HG02884 (cell line): Measurements from ENCODE around the gene PPP1R3D.

Experiments used
- ATAC-seq: cut with Tn5 transposase; IDR thresholded peaks from one replicate; pipeline ENCODE4 v1.9.1; 2021; ENCODE audit warnings: mild to moderate bottlenecking, moderate library complexity; ENCODE audit not compliant: unreplicated experiment

Gene PPP1R3D

DNA sequence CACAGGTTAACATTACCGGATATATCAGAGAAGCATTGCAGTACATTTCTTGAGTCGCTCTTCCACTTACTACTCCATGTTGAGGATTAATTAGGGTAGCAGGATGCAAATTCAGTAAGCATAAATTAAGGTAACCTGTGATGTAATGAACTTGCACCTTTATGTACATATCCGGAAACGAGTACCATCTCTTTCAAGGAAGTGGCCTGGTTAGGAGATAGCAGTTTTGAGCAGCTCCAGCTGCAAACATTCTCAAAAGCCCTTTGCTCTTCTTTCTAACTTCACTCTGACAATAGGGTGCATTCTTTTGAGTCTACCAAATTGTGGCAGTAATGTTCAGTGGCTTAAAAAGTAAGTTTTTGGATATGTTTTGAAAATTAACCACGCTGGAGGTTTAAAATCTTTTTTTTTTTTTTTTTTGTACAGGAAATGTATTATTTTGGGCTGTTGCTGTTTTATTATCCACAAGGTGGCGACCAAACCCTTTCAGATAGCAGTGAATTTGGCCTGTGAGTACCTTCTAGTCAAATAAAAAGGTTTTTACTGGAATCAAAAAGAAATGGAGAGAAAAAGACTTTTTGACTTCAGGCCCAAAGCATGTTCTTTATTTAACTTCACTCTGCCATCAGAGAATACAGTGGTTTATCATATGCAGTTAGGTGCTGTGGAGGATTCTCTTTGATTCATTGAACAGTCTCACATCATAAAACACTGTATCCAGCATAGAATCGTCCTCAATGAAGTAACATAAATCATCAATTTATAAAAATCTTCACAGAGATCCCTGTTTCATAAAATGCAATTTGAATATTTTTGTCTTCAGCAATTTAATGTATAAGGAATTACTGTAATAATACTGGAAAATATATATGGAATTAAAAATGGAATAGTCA is 9.0 kb upstream of the PPP1R3D start:
- ATAC-seq: peak; percentile 60

DNA sequence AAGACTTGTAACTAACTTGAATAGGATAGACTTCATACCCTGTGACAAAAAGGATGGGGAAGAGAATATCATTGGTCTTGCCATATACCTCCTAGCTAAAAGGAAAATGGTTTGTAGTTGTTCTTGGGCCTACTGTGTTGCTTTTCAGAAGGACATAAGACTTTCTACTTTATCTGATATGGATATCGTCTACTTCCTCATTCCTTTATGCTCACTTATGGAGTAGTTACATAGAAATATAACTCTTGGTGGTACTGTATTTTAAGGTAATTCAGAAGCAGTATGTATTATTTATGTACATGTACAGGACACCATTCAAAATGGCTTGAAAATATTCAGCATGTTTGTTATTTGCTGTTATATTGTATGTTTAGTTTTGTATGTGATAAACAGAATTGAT is 8.1 kb upstream of the PPP1R3D start:
- no peak for ATAC-seq

DNA sequence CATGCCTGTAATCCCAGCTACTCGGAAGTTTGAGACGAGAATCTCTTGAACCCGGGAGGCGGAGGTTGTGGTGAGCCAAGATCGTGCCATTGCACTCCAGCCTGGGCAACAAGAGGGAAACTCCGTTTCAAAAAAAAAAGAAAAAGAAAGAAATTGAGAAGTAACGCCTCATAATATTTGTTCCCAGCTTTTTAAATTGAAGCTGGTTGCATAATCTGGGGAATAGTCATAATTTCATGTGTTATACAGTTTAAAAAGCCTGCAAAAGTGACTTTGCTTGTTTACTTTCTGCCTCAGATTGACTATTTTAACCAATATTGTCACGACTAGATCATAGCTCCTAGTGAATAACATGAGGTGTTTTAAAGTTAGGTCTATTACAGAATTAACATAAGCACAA is 7.3 kb upstream of the PPP1R3D start:
- ATAC-seq: no peak

DNA sequence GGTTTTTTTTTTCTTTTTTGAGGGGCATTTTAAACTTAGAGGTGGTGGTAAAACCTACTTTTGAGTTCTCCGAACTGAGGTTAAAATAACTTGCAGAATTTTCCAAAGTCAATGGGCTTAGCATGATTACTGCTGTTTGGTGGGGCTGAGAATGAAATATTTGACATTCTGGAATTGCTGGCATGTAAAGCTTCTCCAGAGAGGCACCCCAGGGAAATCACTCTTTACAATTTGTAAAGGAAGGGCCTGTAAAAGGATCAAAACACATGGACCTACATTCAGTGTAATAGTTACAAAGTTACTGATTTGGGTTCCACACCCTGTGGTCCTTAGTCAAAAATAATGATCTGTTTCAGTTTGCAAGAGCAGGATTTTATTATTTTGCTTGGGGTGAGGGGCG is 5.6 kb upstream of the PPP1R3D start:
- no peak for ATAC-seq

DNA sequence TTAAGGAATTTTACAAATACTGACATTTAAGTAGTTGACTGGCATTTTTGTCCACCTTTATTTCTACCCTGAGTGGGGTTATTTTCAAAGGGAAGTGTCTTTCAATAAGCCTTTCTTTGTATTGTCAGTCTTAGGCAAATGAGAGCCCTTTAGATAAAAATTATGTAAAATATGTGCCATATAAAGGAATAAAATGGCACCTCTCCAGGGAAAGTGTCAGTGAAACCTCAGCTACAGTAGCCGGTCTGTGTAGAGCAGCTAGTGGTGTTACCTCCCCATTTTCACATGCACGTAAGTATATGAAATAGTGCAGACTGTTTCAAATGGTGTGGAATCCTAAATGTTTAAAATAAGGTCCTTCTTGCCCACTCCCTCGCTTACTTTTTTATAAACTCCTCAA is 5.1 kb upstream of the PPP1R3D start:
- ATAC-seq: no peak

DNA sequence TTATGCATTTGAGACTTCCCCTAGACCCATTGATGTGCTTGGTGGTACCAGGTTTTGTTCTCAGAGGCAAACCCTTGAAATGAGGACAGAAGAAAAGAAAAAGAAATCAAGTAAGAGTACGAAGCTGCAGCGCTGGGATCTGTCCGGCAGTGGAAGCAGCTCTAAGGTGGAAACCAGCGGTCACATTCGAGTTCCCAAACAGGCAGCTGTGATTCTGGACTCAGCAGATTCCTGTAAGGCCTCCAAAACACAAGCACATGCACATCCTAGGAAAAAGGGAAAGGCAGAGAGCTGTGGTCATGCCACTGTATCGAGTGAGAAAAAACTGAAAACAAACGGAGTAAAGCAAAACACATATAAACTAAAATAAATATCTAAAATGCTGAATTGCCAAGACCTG is 4.6 kb upstream of the PPP1R3D start:
- no peak for ATAC-seq

DNA sequence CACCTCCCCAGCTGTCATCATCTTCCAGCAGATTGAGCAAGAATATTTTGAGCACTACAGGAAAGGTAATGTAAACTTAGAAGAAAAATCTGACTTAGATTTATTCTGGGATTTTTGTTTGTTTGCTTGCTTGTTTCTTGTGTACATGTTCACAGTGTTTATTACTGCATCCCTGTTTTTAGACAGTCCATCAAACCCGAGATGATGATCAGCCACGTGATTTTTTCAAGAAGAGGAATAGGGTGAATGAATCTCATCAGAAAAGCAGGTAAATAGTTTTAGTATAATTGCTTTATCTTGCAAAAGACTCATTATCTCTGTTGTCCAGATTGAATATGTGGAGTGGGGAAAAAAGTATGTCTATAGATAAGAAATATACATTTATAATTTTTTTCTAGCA is 2.1 kb upstream of the PPP1R3D start:
- ATAC-seq: no peak

DNA sequence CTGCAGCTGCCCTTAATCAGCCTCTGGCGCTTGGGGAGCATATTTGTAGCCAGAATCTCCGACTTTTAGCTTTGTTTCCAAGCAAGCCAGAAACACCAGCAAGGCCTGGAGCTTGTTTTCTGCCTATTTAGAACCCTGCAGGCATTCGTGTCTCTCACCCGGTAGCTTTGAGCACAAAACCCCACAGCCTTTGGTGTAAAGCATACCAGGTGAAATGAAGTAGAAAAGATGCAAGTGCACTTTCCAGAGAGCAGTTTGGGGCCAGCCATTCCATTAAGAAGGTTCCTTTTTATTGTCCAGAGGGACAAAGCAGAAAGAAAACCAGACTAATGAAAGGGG is 820 bp upstream of the PPP1R3D start:
- peak; percentile 4 for ATAC-seq

DNA sequence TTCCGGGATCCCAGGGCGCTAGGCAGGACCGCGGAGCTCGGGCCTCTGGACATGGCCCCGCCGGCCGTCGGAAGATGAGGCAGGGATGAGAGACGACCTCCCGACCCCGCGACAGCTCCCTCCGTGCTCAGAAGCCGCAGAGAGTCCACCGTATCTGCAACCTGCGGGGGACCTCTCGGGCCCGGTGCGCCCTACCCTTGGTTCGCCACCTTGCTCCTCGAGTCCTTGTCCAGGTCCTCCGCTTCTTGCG is 301 bp downstream of the PPP1R3D start:
- peak; percentile 37 for ATAC-seq

DNA sequence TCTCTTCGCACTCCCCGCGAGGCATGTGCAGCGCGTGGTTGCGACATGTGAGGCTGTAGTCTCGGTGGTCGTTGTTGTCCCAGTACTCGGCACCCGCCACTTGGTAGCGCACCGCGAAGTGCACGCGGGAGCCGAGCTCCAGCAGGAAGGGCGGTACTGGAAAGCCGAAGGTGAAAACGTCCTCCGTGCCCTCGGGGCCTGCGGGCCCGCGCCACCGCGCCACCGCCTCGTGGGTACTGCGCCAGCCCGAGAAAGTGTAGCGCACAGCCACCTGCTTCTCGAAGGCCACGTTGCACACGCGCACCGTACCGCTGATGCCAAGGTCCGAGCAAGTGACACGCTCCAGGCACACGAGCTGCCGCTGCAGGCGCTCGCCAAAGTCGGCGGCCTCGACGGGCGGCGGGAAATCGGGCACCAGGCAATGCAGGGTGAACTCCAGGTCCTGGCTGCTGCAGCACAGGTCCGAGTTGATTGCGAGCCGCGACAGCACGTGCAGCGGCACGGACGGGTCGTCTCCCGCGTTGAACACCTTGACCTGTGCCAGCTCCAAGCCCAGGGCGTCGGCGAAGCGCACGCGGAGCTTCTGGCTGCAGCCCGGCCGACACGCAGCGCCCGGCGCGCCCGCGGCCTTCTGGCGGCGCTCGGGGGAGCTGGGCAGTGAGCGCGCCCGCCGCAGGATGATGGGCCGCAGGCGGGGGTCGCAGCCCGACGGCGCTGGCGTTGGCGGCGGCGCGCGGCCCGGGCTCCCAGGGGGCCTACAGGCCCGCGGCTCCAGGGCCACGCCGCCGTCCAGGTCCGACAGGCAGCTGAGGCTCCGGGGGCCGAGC is 840 bp downstream of the PPP1R3D start:
- ATAC-seq: peak; percentile 16

DNA sequence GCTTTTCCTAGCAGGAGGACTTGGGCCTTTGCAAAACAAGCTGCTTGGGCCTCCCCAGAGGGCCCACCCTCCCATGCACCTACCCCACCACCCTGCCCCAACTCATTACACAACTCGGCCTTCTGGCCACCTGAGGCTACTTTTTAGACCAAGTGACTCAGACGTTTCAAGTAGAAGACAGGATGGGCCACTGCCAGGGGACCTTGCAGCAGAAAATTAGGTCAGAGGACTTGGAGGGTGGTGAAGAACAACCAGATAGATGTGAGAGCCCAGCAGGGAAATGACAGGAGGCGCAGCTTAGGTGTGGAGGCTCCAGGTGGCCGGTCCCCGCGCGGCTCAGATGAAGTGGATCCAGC is 1.4 kb downstream of the PPP1R3D start:
- no peak for ATAC-seq

DNA sequence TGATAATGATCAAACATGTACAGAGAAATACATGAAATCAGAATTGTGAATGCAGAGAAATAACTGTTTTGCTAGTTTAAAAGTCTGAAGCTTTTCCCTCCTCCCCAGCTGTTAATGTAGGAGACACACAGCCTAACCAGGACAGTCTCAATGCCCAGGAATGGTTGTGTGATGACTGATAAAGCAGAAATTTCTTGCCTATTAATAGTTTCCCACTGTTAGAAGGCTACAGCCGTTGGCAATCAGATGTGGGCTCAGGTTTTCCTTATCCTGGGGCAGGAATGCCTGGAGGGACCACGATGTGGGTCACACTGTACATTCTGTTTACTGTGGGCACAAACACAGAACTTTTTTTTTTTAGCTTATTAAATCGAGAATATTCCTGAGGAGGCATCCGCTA is 1.9 kb downstream of the PPP1R3D start:
- ATAC-seq: no peak

DNA sequence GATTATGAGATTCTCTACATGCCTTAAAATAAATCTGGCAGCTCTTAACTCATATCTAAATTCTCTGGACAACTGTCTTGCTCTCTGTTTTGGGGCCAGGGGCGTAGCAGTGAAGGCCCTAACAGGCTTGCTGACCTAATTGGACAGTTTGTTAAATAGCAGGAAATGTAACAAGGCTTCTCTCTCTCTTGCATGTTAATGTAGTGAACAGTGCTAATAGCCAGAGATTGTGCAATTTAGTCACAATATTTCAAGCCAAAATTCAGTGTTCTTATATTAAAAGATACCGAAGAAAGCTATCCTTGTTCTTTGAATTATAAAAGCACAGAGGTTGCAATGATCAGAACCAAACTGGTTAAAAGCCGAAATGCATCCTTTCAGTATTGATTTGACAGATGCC is 3.0 kb downstream of the PPP1R3D start:
- ATAC-seq: no peak

DNA sequence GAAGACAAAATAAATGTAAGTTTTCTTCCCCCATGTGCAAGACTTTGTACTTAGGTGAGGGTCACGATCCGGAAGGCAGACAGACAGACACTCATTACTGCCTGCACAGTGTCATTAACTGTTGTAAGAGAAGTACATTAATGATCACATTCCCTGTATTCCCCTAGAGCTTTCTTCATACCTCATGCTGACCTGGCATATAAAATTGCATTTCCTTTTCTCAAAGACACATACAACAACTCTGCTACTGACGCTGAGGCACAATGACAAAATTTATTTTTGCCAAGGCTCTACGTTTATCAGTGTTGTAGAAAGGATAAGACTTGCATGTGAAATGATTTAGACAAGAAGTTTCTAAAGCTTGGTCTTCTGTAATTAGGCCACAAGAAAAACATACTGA is 3.7 kb downstream of the PPP1R3D start:
- ATAC-seq: no peak

DNA sequence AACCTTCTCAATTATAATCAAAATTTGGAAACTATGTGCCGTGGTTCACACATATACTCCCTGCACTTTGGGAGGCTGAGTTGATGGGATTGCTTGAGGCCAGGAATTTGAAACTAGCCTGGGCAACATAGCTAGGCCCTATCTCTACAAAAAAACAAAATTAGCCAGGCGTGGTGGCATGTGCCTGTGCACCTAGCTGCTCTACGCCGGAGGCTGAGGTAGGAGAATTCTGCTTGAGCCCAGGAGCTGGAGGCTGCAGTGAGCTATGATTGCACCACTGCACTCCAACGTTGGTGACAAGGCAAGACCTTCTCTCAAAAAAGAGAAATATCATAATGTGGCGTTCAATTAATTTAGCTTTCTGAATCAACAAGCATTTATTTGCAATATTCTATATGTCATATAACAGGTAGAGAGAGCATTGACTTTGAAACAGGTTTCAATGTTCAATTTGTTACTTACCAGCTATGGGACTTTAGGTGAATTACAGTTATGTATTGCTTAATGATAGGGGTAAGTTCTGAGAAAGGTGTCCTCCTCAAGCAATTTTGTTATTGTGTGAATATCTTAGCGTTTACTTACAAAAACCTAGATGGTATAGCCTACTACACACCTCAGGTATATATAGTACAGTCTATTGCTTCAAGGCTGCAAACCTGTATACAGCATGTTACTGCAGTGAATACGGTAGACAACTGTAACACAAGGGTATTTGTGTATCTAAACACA is 4.5 kb downstream of the PPP1R3D start:
- ATAC-seq: no peak

DNA sequence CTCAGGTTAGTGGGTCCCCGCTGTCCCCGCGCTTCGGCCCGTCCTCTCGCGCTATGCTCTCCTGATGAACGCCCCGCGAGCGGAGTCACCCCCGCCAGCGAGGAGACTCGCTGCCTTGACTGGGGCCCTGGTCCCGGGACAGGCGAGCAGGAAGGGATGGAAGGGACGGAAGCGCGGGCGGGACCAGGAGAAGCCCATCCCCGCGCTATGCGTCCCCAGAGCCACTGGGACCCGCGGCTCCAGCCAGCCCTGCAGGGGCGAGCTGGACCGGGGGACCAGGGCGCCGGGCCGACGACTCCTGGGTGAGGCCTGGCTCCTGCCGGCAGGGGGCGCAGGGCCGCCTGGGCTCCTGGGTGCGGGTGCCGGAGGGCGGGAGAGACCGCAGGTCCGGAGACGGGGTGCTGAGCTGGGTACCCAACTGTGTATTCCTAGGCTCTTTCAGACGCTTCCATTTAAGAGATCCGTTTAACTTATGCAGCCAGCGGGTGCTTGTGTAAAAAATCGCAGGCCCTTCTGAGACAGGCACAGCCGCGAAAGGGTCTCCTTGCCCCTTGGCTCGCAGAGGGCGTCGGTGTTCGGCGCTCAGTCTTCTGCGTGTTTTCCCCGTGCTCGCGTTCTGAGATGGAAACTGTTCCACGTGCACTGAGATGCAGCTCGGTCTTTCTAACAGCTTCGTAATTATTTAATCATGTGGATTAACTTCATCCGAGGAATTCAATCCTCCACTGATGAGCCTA is 6.1 kb downstream of the PPP1R3D start:
- peak; percentile 94 for ATAC-seq

DNA sequence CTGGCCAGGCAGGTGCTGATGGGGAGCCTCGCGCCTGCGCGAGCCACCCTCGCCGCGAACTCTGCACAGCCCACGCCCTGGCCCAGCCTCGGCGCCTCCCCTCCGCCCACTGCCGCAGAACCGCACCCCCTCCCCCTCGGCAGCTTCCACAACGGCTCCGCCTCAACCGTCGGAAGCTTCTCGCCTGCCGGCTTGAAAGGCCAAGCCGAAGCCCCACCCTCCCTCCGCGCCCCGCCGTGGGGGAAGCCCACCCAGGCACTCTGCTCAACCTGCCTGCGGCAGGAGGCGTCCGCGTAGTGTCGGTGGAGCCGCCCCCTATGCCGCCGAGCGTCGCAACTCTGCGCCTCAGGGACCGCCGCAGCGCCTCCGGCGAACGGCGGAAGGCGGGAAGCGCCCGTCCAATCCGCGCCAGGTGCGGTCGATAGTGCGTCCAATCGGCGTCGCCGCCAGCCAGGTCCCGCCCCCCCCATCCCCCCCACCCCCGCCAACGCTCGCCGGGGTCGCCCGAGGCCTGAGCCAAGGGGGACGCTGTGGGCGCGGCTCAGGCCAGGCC is 6.7 kb downstream of the PPP1R3D start, which contains the start of gene SYCP2:
TSS of gene SYCP2 (minus strand) at position 342 of the 553 bp plus-strand sequence. CDS start 11,224 bp downstream, outside the sequence.
- ATAC-seq: no peak

DNA sequence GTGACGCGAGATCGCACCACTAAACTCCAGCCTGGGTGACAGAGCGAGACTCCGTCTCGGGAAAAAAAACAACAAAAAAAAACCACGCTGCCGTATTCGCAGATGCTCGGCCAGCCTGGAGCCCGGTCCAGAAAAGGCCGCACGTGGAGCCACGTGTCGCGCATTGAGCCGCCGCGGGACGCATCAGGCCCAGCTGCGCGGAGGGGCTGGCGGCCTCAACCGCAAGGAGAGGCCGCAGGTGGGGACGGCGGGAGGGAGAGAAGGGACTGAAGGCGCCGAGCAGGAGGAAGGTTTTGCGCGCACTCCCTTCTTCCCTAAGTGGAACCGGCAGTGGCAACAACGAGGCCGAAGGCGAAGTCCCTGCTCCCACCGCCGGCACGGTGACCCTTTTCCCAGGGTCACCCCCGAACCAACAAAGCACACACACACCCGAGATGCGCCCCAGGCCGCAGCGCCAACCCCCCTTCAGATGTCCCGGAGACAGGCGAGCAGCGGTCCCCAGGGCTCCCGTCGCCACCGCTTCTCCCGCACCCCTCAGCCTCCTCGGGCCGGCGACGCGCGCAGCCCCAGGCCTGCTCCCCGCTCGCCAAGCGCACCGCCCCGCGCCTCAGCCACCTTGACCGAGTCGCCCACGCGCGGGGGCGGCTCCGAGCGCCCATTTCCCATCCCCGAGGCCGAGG is 7.3 kb downstream of the PPP1R3D start:
- ATAC-seq: no peak

DNA sequence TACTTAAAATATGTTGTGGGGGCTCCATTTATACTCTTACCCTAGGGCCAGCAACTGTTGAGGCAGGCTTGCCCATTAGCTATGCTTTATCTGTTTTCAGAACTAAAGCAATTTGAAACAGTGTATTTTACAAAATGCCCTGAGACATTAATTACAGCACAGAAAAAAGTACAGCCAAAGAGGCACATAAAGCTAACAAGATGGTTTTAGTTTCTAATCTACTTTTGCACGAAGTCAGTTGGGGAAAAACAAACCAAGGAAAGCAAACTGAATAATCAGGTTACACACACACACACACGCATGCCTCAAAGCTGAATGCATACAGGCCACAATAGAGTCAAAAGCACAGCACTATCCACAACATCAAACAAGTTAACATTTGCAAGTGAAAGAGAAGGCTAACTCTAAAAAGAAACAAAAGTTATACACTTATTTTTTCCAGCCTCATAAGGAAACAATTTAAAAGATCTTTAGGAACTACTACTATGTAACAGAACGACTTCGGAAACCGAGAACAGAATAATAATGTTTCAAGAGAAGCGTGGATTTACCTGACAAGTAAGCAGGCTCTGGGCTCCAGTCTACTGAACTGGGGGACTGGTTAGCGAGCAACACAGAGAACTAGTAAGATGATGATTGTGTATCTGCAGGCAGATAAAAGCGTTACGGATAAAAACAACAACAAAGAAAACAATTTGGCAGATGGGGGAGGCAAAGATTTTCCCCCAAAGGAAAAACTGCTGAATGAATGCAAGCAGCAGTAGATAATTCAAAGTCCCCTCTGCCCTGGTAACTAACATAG is 8.4 kb downstream of the PPP1R3D start:
- no peak for ATAC-seq
